HCEC 1CT (cell line): Measurements from ENCODE around the gene DMKN.

ENCODE experiments used
- DNase-seq: peaks from one replicate; pipeline ENCODE4 v3.0.0-alpha.2; 2017

Gene DMKN, protein sequence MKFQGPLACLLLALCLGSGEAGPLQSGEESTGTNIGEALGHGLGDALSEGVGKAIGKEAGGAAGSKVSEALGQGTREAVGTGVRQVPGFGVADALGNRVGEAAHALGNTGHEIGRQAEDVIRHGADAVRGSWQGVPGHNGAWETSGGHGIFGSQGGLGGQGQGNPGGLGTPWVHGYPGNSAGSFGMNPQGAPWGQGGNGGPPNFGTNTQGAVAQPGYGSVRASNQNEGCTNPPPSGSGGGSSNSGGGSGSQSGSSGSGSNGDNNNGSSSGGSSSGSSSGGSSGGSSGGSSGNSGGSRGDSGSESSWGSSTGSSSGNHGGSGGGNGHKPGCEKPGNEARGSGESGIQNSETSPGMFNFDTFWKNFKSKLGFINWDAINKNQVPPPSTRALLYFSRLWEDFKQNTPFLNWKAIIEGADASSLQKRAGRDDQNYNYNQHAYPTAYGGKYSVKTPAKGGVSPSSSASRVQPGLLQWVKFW

DNA sequence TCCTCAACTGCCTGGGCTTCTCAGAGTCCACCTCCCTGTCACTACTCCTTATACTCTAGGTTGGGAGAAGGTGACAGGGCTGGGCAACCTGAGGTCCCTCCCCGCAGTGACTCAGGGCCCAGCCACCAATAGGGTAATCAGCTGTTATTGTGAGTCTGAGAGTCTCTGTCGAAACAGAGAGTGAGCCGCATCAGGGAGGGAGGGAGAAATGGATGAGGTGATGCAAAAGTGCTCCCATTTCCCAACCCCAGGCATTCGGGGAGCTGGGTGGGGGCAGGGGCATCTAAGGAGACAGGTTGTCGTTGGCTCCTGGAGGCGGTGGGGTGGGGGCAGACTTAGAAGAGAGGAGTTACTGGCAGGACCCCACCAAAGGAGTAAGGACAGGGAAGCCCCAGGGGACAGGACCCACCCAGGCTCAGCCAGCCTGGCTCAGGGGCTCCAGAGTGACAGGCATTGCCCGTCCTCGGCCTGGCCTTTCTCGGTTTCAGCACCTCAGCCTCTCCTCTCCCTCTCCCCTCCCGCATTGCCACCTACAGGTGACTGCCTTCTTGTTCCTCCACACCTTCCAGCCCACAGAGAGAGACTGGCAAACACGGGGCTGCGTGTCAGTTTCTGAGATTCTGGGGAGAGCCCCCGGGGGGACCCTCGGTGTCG, at the start of gene DMKN:
TSS of gene DMKN (minus strand) at position 22 of the 654 bp plus-strand sequence. CDS start 174 bp downstream, outside the sequence.
- peak; percentile 71 for DNase-seq

DNA sequence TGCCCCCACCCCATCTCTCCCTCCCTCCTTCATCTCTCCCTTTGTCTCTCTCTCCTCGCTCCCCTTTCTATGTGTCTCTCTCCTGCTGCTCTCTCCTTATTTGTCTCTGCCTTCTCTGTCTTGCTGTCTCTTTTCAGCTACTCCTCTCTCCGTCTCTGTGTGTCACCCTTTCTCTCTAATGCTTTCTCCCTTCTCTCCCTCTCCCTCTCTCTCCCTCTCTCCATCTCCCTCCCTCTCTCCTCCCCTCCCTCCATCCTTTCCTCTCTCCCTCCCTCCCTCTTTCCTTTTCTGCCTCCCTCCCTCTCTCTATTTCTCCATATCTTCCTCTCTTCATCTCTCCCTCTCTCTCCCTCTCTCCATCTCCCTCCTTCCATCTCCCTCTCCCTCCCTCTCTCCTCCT, 49.3 kb upstream of the DMKN start:
- DNase-seq = no peak

DNA sequence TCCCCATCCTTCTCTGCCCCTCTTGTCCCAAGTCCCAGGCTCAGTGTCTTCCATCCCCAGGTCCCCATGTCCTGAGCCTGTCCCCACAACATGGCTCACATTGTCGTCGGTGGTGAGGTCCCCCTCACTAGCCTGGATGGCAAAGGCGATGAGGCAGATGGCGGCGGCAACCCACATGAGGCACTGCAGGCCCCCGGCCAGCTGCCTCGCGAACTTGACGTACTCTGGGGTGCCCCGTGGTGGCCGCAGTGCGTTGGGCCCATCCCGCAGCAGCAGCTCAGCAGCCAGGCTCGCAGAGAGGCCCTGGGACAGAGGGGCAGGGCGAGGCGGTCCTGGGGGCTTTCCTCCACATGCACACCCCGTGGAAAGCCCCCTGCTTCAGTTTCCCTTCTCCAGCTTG, 48.9 kb upstream of the DMKN start:
- no peak for DNase-seq

DNA sequence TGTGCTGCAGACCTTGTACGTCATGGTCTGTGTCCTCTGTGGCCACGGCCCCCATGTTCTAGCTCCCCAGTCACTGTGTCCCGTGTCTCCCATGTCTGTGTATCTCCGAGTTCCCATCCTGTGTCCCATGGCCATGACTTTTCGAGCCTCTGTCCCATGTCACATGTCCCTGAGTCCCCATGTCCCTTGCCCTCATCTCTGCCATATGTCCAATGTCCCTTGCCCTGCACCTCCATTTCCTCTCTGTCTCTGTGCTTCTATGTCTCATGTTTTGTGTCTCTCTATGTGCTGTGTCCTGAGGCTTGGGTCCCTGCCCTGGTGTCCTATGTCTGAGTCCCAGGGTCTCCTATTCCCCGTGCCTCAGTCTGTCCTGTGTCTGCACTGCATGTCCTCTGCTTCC, 48.0 kb upstream of the DMKN start:
- no peak for DNase-seq

DNA sequence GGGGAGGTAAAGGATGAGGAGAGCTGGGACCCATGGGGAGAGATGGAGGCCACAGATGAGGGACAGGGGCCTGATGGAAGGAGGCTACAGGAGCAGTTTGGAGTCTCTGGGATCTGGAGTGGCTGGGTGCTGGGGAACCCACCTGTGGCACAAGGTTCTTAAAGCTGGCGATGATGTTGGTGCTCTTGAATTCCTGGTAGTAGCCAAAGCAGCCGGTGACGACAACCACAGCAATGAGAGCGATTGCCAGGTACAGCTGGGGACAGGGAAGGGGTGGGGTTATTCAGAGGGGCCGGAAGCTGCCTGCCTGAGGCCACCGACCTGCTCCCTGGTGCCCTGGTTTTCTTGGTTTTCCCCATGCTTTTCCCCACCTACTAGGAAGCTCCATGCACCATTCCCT, 47.2 kb upstream of the DMKN start:
- no peak for DNase-seq

DNA sequence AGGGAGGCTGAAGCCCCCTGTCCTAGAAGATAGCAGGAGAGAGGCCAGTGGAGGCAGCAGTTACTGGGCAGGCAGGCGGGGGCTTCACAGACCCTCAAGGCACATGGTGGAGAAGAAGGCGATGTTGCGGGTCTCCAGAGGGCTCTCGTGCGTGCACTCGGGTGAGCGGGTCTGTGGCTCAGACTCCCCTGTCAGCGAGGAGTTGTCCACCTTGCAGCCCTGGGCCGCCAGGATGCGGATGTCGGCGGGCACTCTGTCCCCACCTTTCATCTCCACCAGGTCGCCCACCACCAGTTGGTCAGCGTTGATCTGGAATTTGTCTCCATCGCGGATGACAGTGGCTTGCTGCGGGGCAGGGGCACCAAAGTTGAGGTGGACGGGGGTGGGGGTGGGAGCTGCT, 46.8 kb upstream of the DMKN start:
- DNase-seq = no peak

DNA sequence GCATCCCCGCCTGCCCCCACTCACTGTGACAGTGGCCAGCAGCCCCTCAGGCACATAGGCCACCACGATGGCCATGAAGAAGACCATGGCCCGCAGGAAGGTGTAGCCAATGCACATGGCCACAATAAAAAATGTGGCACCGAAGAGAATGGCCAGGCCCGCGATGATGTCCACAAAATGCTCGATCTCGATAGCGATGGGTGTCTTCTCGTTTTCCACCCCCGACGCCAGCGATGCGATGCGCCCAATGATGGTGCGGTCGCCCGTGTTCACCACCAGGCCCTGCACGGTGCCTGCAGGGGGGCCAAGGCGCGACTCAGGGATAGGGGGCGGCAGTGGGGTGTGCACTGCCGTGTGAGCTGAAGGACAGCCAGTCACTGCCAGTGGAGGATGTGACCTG, 46.3 kb upstream of the DMKN start:
- no peak for DNase-seq

DNA sequence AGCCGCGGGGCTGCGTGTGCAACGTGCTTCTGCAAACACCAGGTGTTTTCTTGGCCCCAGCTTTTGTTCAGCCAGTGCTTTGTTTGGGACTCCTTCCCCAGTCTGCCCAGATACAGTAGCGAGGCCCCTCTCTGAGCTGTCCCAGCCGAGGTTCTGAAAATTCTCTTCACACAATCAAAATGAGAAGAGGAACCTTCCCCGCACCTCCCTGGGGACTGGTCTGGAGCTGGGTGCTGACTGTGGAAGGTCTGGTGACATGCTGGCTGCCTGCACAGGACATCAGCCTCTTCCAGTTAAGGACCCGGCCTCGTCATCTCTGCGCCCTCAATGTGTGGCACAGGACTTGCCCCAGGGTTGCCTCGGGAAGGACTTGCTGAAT, 45.8 kb upstream of the DMKN start:
- DNase-seq = no peak

DNA sequence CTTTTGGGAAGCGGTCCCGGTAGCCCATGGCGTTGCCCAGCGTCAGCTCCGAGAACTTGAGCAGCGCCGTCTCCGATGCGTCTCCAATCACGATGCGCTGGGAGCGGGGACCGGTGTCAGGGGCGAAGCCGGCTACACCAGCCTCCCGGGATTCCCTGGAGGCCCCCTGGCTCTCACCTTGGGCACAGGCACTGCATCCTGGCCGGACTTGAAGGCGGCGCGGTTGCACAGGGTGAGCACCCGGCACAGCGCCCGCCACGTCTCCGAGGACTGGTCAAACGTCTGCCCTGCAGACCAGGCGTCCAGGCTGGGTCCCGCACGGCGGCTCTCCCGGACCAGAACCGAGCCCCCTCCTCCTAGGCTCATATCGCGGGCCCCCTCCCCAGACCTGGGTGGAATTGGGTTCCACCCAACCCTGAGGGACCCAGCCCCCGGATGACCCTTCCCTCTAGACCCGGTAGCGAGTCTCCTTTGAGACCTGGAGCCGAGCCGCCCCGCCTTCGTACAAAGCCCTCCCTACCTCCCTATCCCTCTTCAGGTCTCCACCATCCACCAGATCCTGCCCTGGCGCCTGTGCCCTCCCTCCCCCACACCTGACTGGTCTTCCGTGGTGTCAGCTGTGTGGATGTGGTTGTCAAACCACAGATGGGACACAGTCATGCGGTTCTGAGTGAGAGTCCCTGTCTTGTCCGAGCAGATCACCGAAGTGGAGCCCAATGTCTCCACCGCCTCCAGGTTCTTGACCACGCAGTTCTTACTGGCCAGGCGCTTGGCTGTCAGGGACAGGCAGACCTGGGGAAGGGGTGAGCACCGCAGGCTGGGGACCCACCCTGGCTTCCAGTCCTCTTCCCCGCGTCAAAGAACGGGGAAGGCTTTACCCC, 45.2 kb upstream of the DMKN start:
- no peak for DNase-seq

DNA sequence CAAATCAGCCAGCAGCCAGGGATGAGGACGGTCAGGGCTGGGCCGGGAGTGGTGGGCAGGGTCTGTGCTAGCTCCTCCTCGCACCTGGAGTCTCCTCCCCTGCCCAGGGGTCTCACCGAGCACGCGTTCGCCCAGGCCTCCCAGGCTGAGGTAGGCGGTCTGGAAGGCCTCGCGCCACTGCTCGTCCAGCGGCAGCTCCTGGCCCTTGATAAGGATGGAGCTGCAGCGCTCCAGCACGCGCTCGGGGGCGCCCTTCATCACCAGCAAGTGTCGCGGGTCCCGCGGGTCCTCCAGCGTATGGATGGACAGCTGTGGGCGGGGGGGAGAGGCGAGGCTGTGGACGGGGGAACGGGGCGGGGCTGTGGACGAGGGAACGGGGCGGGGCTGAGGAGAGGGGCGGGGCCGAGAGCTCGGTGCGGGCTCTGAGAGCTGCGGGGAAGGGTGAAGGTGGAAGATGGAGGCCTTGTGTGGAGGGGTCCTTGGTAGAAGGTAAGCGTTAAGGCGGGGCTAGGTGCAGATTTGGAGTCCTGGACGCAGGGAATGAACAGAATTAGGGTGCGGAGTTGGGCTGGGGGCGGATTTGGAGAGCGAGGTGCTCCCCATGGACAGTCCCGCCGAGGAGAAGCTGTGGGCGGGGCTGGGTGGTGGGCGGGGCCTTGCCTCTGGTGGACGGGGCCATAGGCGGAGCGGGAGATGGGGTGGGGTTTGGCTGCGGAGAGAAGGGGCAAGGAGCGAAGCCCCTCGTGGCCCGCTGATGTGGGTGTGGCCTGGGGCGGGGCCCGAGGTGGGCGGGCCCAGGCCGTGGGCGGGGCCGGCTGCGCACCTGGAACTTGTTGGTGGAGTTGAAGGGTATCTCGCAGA, 44.3 kb upstream of the DMKN start:
- DNase-seq = no peak

DNA sequence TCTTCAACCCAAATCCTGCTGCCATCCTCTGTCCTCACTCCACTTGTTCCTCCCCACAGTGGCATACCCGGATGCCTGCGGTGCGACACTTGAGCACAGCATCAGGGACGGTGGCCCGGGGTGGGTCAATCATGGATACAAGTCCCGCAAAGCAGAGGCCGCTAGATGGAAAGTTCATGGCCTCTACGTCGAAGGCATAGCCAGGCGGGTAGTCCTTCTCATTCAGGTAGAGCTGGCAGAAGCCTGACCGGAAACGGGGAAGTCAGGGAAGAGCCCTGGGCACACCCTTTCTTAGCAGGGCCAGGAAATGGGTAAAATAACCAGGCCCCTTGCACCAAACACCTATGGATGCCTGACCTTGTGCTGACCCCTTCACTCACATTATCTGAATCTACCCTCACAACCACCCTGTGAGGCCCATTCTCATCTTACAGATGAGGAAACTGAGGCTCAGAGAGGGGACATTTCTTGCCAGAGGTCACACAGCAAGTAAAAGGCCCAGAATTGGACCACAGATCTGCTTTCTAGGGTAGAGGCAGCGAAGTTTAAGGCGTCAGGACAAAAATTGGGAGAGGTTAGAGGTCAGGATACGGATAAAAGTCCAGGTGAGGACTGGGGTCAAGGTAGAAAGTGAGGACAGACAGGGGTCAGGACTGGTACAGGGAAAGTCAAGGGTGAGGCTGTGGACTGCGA, 43.5 kb upstream of the DMKN start:
- DNase-seq = no peak

DNA sequence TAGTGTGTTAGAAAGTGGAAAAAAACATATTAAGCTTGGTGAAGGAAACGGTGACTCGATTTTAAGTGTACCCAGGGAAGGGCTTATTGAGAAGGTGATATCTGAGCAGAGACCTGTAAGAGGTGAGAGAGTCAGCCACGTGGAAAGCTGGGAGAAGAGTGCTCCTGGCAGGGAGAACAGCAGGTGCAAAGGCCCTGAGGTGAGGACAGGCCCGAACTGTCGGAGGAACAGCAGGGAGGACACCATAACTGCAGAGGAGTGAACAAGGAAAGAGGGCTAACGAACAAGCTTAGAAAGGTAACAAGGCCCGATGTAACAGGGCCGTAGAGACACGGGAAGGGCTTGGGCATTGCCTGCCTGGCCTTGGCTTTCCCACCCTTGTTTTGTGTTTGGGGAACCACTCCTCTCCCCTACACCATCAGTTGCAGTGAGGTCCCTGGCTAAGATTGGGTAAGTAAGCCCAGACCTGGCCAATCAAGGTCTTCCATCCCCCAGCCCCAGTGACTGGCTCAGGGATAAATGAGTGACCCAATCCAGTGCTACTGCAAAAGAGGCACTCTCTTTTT, 42.7 kb upstream of the DMKN start:
- no peak for DNase-seq

DNA sequence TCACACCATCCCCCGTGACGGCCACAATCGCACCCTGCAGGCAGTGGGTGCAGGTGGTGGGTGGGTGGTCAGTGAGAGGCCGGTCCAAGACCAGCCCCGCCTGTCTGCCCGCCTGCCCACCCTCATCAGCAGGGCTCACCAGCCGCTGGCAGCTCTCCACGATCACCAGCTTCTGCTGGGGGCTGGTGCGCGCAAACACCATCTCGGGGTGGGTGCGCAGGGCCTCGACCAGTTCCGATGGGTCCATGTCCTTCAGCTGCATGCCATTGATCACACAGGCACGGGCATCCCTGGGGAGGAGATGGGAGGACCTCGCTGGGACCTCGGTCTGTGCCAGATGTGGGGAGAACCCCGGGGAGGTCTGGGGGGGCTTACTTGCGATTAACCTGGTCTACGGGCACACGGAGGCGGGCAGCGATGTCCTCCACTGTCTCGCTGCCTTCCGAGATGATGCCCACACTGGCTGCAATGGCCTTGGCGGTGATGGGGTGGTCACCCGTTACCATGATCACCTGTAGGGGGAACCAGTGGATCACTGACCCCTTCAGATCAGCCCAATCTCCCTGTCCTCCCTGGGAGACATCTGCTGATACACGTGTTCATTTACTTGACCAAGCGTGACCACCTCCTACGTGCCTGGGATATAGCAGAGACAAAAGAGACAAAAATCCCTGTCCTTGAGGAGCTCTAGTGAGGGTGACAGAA, 42.0 kb upstream of the DMKN start:
- DNase-seq = peak; percentile 11

DNA sequence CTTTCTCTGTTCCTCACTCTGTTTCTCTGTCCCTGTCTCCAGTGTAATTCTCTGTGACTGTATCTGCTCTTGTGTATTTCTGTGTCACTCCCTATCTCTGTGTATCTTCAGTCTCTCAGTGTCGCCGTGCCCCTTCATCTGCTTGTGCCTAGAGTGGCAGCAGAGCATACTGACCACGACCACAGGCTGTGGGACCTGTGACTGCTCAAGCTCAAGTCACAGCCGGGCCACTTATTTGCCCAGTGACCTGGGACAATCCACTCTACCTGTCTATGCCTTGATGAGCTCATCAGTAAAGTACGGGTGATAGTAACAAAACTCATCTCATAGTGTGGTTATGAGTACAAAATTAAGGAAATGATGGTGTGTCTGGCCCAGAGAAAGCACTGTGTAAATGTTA, 40.6 kb upstream of the DMKN start:
- DNase-seq = no peak

DNA sequence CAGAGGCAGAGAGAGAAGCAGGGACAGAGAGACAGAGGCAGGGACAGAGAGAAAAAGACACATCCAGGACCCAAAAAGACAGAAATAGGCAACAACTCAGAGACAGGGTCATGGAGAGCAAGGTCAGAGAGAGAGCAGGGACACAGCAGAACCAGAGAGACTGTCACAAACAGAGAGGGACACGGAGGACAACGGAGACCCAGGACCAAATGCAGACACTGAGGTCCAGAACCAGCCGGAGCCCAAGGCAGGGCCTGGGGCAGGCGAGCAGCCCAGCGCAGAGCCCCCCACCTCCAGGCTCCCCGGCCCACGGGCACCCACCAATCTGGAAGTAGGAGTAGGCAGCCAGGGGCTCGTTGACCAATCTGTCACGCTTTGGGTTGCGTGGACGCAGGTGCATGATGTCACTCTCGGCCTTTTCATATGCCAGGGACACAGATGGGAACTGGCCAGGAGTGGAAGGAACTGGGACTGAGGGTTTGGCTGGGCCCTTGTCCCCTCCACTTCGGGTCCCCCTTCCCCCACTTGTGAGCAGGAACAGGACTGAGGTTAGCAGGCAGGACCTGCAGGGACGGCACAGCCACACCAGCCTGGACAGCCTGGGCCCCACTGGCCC, 40.0 kb upstream of the DMKN start:
- no peak for DNase-seq

DNA sequence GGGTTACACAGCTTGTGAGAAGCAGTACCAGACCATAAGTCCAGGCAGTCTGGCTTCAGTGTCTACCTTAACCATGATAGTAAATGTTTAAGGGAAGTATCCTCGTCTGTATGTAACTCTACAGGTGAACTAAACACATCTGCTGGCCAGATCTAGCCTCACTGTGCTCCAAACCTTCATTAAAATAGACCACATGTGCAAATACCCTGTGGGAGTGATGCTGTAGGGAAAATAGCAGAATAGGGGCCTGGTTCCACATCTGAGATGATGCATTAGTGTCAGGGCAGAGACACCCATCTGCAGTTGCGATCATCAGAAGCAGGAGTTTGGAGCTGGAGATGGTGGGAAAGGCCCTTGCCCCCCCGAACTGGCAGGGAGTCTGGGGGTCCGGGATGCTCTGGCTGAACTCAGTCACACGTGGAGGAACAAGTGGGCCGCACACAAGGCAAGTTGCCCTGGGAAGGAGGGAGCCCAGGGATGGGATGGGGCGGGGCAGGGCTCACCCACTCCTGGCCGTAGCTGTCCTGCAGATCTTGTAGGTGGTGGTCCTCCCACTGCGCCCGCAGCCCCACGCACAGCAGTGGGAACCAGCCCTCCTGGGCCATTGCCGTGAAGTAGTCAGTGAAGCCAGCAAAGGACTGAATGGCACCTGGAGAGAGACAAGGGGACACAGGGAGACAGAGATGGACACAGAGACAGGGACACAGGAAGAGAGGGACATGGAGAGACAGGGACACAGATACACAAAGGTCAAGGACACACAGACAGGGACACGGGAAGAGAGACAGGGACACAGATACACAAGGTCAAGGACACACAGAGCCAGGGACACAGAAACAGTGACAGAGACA, 39.3 kb upstream of the DMKN start:
- no peak for DNase-seq

DNA sequence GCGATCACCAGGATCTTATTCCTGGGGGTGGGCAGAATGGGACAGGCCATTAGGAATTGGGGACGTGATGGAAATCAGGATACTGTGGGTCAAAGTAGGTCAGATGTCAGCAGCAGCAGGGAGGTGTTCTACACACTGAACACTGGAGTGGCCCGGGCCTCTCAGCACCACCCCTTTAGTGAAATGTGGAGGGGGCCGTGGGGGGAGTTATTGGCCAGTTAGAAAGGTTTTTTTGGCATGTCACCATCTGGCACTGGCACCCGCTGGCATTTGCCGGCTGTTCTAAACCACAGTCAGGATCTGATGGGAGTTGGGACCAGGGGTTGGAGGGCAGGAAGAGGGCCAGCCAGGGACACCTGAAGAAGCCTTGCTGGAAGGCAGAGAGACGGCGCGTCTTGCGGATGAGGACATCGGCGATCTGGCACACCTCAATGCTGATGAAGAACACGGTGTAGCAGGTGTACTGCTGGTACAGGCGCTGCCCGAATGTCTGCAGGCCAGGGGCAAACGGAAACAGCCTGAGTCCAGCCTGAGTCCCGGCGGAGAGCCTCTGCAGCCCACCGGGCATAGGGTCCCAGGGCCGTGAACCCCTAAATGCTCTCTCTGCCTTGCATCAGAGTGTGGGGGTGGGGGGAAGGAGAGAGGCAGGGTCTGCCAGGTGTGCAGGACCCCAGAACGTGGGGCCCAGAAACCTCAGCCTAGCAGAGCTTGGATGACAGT, 37.8 kb upstream of the DMKN start:
- DNase-seq = no peak

DNA sequence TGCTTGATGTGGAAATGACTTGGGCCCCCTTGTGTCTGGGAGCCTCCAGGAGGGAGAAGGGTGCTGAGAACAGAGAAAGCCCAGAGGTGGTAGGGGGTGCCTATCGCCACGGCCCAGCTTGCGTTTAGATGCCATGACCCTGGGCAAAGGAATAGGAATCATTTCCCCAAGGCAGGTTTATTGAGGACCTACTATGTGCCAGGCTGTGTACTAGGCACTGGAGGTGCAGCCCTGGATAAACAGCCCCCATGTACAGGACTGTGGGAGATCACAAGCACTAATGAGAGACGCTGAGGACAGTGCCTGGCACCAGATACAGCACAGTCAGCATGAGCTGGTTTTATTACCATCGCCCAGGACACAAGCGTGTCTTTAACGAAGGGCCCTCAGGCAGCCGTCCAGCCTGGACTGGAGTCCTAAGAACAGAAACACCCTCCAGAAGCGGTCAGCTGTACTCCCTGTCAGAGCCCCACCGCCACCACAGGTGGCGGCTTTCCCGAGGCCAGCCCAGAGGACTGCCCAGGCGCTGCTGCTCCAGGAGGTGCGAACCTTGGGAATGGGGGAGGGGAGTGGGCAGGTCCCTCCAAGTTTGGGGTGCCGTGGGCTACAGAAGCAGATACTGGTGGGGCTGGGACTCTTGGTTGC, 36.6 kb upstream of the DMKN start:
- DNase-seq = no peak
